Astrocyte of the spinal cord (primary cell): Measurements from ENCODE around the gene HECW1.
"Not testable (repeated sequence)": the region's sequence is repeated elsewhere in the genome, so short reads cannot be mapped to it uniquely, and the experiment has no call there.

ENCODE experiments used
- DNase-seq: peaks from one replicate; pipeline ENCODE4 v3.0.0; 2011; ENCODE audit warnings: low read depth, low spot score
- H3K4me3 ChIP-seq: 2 replicates; pipeline ENCODE4 v1.5.1; 2011; ENCODE audit warnings: low read depth, mild to moderate bottlenecking, low read length, moderate library complexity
- in situ Hi-C: cut with HindIII; loops from 2 replicates; pipeline ENCODE4 v1.10.0; 2017; ENCODE audit warnings: low sequenced_read_pairs
- TF ChIP-seq, protein P1 (sequence below): IDR thresholded peaks from 2 replicates; pipeline ENCODE4 v1.5.1; 2012; ENCODE audit warnings: low read depth, mild to moderate bottlenecking, low read length, inconsistent platforms

HECW1 gene

GRCh38 chr7:43481902-43482678, 369.6 kb downstream of the HECW1 start:
- H3K4me3 ChIP-seq = no peak overlapping the region
- in situ Hi-C loops = no loop called here
- DNase-seq = peak; percentile 53
- TF ChIP-seq, protein P1, sequence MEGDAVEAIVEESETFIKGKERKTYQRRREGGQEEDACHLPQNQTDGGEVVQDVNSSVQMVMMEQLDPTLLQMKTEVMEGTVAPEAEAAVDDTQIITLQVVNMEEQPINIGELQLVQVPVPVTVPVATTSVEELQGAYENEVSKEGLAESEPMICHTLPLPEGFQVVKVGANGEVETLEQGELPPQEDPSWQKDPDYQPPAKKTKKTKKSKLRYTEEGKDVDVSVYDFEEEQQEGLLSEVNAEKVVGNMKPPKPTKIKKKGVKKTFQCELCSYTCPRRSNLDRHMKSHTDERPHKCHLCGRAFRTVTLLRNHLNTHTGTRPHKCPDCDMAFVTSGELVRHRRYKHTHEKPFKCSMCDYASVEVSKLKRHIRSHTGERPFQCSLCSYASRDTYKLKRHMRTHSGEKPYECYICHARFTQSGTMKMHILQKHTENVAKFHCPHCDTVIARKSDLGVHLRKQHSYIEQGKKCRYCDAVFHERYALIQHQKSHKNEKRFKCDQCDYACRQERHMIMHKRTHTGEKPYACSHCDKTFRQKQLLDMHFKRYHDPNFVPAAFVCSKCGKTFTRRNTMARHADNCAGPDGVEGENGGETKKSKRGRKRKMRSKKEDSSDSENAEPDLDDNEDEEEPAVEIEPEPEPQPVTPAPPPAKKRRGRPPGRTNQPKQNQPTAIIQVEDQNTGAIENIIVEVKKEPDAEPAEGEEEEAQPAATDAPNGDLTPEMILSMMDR = no peak

GRCh38 chr7:43482679-43483252, 370.3 kb downstream of the HECW1 start:
- TF ChIP-seq, protein P1 = no peak
- no peak overlapping the region for H3K4me3 ChIP-seq
- DNase-seq = no peak
- in situ Hi-C loops = no loop called here

GRCh38 chr7:43484678-43485395, 372.4 kb downstream of the HECW1 start:
- in situ Hi-C loops = no loop called here
- DNase-seq = no peak
- TF ChIP-seq, protein P1 = no peak
- H3K4me3 ChIP-seq = no peak overlapping the region

DNA sequence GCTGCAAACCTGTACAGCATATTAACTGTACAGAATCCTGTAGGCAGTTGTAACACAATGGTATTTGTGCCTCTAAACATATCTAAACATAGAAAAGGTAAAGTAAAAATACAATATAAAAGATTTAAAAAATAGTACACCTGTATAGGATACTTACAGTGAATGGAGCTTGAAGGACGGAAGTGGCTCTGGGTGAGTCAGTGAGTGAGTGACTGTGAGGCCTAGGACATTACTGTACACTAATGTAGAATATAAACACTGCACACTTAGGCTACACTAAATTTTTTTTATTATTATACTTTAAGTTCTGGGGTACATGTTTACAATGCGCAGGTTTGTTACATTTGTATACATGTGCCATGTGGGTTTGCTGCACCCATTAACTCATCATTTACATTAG, 373.1 kb downstream of the HECW1 start:
- H3K4me3 ChIP-seq = no peak overlapping the region
- no peak for DNase-seq
- TF ChIP-seq, protein P1 = no peak
- in situ Hi-C loops = no loop called here

GRCh38 chr7:43486008-43486407, 373.6 kb downstream of the HECW1 start:
- DNase-seq, H3K4me3 ChIP-seq, in situ Hi-C loops: not testable (repeated sequence)

DNA sequence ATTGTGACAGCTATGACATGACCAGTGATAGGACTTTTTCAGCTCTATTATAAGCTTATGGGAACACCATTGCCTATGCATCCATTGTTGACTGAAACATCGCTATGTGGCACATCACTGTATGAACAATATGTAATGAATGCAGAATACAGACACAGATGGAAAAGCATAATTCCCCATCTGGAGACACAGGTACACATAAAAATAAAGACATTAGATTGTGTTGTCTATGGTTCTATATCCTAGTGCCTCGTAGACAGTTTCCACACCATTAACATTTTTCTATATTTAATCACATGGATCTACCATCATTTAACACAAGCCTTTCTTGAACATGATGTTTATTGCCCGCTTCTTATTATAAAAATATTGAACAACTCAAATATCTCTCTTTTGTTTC, 374.2 kb downstream of the HECW1 start:
- in situ Hi-C loops = no loop called here
- TF ChIP-seq, protein P1 = no peak
- DNase-seq = no peak
- H3K4me3 ChIP-seq = no peak overlapping the region

GRCh38 chr7:43487731-43488073, 375.3 kb downstream of the HECW1 start:
- H3K4me3 ChIP-seq = no peak overlapping the region
- TF ChIP-seq, protein P1 = no peak
- DNase-seq = no peak
- in situ Hi-C loops = no loop called here
